Measurements from ENCODE around the gene DICER1.
"Not testable (repeated sequence)": the region's sequence is repeated elsewhere in the genome, so short reads cannot be mapped to it uniquely, and the experiment has no call there.

Gene DICER1, protein sequence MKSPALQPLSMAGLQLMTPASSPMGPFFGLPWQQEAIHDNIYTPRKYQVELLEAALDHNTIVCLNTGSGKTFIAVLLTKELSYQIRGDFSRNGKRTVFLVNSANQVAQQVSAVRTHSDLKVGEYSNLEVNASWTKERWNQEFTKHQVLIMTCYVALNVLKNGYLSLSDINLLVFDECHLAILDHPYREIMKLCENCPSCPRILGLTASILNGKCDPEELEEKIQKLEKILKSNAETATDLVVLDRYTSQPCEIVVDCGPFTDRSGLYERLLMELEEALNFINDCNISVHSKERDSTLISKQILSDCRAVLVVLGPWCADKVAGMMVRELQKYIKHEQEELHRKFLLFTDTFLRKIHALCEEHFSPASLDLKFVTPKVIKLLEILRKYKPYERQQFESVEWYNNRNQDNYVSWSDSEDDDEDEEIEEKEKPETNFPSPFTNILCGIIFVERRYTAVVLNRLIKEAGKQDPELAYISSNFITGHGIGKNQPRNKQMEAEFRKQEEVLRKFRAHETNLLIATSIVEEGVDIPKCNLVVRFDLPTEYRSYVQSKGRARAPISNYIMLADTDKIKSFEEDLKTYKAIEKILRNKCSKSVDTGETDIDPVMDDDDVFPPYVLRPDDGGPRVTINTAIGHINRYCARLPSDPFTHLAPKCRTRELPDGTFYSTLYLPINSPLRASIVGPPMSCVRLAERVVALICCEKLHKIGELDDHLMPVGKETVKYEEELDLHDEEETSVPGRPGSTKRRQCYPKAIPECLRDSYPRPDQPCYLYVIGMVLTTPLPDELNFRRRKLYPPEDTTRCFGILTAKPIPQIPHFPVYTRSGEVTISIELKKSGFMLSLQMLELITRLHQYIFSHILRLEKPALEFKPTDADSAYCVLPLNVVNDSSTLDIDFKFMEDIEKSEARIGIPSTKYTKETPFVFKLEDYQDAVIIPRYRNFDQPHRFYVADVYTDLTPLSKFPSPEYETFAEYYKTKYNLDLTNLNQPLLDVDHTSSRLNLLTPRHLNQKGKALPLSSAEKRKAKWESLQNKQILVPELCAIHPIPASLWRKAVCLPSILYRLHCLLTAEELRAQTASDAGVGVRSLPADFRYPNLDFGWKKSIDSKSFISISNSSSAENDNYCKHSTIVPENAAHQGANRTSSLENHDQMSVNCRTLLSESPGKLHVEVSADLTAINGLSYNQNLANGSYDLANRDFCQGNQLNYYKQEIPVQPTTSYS (N-terminal part only)

DNA sequence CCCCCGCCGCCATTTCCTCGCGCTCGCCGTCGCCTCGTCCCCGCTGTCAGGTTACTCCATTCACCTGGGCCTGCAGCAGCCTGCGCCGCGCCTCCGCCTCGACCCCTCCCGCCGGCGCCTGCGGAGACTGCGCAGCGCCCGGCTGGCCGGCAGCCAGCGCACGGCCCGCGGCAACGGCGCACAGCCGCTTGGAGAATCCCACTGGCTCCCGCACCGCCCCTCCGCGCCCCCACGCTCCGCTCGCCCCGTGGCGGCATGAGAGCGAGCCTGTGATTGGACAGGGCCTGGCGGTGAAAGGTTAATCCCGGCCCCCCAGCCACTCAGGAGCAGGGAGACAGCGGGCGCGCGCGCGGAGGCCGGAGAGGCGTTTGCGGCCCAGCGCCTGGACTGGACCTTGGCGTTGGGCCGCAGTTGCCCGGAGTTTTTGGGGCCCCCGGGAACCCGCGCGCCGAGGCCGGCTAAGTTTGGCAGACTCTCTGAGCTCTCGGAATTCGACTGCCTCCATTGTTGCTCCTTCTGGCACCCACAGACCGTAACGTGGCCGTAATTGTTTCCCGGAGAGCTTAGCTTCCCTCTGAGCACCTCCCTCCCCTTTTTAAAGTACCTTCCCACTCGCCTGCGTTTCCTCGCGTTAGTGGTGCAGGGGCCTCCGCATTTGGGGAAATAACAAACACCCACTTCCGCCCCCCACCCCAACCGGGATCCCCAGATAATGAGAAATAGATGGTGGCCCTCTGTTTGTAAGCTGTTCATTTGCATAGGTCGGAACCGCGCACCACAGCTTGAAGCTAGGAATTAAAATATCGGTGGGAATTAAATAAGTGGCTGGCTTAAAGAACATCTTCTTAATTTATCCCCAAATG, at the start of gene DICER1:
TSS of gene DICER1 (minus strand) at position 203 of the 863 bp plus-strand sequence. CDS start 24,071 bp downstream, outside the sequence.
- no peaks in the 10 kb centered on the region for H3K9me3 ChIP-seq (ENCODE audit: control insufficient read depth in 1 of 2, low read length in 2 of 2)
- H3K4me1 ChIP-seq (ENCODE audit: control insufficient read depth in 1 of 2, insufficient read depth in 2 of 2, low read length in 2 of 2): peaks cover 14 to 31% of the 10 kb centered on the region in 2 donors
- H3K27ac ChIP-seq (ENCODE audit: low read length): peak within 1 kb of the TSS; percentile 95
- no peaks in the 10 kb centered on the region for H3K36me3 ChIP-seq (ENCODE audit: control insufficient read depth in 1 of 2, insufficient read depth in 2 of 2, low read length in 2 of 2)
- H3K4me3 ChIP-seq (ENCODE audit: low read depth in 1 of 2, low read length in 2 of 2): peak within 1 kb of the TSS; percentile 89 to 94
- no peaks in the 10 kb centered on the region for H3K27me3 ChIP-seq (ENCODE audit: low read depth, low read length)

DNA sequence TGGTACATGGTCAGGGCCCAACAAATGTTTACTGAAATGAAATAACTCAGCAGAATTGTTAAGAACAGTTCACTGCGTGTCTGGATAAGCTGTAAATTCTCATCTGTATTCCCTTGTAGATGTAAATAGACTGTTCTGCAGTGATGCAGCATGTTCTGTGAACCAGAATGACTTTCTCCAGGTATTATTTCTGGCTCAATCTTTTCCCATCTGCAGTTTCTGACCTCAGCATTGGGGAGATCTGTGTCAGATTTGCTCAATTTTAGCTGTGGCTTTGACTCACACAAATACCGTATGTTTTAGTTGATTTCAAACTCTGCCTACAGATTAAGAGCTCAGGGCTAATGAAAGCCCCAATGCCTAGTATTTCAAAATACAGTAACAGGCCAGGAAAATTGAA, 49.2 kb upstream of the DICER1 start:
- Histone ChIP-seq H3K4me3 (ENCODE audit: low read depth in 1 of 2, low read length in 2 of 2) (no peak overlapping the region), H3K36me3 (ENCODE audit: control insufficient read depth in 1 of 2, insufficient read depth in 2 of 2, low read length in 2 of 2) (peaks cover 7 to 11% of the 10 kb centered on the region in 2 donors), H3K27me3 (ENCODE audit: low read depth, low read length) (no peaks in the 10 kb centered on the region), H3K9me3 (ENCODE audit: control insufficient read depth in 1 of 2, low read length in 2 of 2) (peaks cover 5 to 8% of the 10 kb centered on the region in 2 donors), H3K4me1 (ENCODE audit: control insufficient read depth in 1 of 2, insufficient read depth in 2 of 2, low read length in 2 of 2) (no peaks in the 10 kb centered on the region), H3K27ac (ENCODE audit: low read length) (no peak overlapping the region)

DNA sequence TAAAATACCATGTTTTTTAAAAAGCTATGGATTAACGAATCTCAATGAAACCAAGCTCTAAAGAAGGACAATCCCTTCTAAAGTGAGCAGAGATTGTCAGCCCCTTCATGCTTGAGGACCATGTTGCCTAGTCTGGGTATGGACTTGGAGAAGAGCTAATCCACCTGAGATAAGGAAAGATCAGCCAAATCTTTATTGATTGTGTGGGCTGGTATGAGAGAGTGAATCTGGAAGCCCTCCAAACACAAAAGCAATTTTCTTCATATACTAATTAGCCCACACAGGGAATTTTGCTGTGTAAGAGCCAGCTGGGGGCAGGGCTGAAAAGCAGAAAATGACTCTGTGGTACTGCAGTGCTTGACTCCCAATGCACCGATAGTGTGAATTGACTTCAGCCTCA, 47.4 kb upstream of the DICER1 start:
- Histone ChIP-seq H3K4me3 (ENCODE audit: low read depth in 1 of 2, low read length in 2 of 2) (no peak overlapping the region), H3K36me3 (ENCODE audit: control insufficient read depth in 1 of 2, insufficient read depth in 2 of 2, low read length in 2 of 2) (peaks cover 7 to 11% of the 10 kb centered on the region in 2 donors), H3K4me1 (ENCODE audit: control insufficient read depth in 1 of 2, insufficient read depth in 2 of 2, low read length in 2 of 2) (no peaks in the 10 kb centered on the region), H3K27ac (ENCODE audit: low read length) (no peak overlapping the region), H3K27me3 (ENCODE audit: low read depth, low read length) (no peaks in the 10 kb centered on the region), H3K9me3 (ENCODE audit: control insufficient read depth in 1 of 2, low read length in 2 of 2) (peaks cover 5 to 8% of the 10 kb centered on the region in 2 donors)

DNA sequence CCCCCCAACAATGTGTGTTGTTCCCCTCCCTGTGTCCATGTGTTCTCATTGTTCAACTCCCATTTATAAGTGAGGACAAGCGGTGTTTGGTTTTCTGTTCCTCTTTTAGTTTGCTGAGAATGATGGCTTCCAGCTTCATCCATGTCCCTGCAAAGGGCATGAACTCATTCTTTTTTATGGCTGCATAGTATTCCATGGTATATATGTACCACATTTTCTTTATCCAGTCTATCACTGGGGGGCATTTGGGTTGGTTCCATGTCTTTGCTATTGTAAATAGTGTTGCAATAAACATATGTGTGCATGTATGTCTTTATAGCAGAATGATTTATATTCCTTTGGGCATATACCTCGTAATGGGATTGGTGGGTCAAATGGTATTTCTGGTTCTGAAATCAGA, 44.4 kb upstream of the DICER1 start:
- H3K27me3 ChIP-seq (ENCODE audit: low read depth, low read length); H3K9me3 ChIP-seq (ENCODE audit: control insufficient read depth in 1 of 2, low read length in 2 of 2); H3K4me3 ChIP-seq (ENCODE audit: low read depth in 1 of 2, low read length in 2 of 2); H3K4me1 ChIP-seq (ENCODE audit: control insufficient read depth in 1 of 2, insufficient read depth in 2 of 2, low read length in 2 of 2); H3K27ac ChIP-seq (ENCODE audit: low read length): not testable (repeated sequence)
- peaks cover 7 to 11% of the 10 kb centered on the region in 2 donors for H3K36me3 ChIP-seq (ENCODE audit: control insufficient read depth in 1 of 2, insufficient read depth in 2 of 2, low read length in 2 of 2)

DNA sequence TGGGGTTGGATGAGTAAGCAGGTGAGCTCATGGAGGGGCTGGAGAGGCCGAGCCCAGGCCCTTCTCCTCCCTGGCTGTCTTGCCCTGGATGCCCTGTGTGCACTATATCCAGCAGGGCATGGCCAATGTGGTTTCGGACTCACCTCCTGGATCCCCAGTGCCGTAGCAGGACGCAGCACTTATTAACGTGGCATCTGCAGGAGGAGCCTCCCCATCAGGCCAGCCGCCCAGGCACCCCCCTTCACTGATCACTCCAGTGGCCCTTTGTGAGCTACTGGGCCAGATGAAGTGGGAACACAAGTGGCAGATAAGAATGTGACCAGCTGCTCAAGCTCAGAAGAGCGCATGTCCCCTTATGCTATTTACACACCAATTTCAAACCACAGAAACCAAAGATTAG, 43.1 kb upstream of the DICER1 start:
- Histone ChIP-seq H3K36me3 (ENCODE audit: control insufficient read depth in 1 of 2, insufficient read depth in 2 of 2, low read length in 2 of 2) (peaks cover 7 to 11% of the 10 kb centered on the region in 2 donors), H3K4me3 (ENCODE audit: low read depth in 1 of 2, low read length in 2 of 2) (no peak overlapping the region), H3K27me3 (ENCODE audit: low read depth, low read length) (no peaks in the 10 kb centered on the region), H3K27ac (ENCODE audit: low read length) (no peak overlapping the region), H3K9me3 (ENCODE audit: control insufficient read depth in 1 of 2, low read length in 2 of 2) (peaks cover 5 to 8% of the 10 kb centered on the region in 2 donors), H3K4me1 (ENCODE audit: control insufficient read depth in 1 of 2, insufficient read depth in 2 of 2, low read length in 2 of 2) (no peaks in the 10 kb centered on the region)

DNA sequence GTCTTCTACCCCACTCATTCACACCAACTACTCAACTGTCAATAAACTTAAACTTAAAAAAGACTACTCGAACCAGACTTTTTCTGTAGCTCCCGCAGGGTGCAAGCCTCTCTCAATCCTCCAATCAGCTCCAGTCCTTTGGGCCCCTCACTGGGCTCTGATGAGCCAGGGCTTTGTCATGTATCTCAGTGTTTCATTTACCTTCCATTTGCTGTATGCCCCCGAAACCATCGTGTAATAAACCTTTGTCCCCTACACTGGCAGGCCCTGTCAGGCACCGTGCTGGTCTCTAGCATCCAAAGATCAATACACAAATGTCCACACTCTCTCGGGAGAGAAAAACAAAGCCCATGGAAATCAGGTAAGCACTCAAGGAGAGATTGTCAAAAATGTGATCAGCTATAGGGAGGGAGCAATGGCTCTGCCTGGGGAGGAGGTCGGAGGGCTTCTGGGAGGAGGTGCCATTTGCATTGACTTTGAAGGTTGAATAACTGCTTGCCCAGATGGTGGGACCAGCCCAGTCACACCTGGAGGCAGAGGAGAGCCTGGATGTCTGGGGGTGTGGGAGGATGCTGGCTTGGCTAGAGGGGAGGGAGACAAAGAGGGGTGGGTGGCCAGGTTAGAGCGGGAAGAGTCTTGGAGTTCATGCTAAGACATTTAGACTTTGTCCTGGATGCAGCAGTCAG, 42.1 kb upstream of the DICER1 start:
- no peaks in the 10 kb centered on the region for H3K27me3 ChIP-seq (ENCODE audit: low read depth, low read length)
- H3K4me3 ChIP-seq (ENCODE audit: low read depth in 1 of 2, low read length in 2 of 2): no peak overlapping the region
- H3K36me3 ChIP-seq (ENCODE audit: control insufficient read depth in 1 of 2, insufficient read depth in 2 of 2, low read length in 2 of 2): peaks cover 7% of the 10 kb centered on the region in 2 donors
- H3K4me1 ChIP-seq (ENCODE audit: control insufficient read depth in 1 of 2, insufficient read depth in 2 of 2, low read length in 2 of 2): no peaks in the 10 kb centered on the region
- no peak overlapping the region for H3K27ac ChIP-seq (ENCODE audit: low read length)
- H3K9me3 ChIP-seq (ENCODE audit: control insufficient read depth in 1 of 2, low read length in 2 of 2): no peaks in the 10 kb centered on the region

DNA sequence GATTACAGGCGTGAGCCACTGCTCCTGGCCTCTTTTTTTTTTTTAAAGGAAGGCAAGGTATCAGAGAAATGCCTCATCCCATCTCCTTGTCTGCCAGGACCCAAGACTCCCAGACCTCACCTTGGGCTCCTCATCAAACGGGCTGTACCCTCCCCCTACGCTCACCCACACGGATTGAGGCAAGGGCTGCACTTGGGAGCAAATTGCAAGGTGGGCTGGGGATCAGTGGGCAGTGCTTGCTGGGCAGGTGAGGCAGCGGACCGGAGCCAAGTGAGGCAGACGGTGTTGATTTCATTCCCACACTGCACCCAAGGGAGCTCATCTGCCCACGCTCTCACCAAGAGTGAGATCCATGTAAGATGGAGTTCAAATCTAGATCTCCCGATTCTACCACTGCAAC, 41.0 kb upstream of the DICER1 start:
- Histone ChIP-seq H3K4me1 (ENCODE audit: control insufficient read depth in 1 of 2, insufficient read depth in 2 of 2, low read length in 2 of 2) (no peaks in the 10 kb centered on the region), H3K27ac (ENCODE audit: low read length) (no peak overlapping the region), H3K9me3 (ENCODE audit: control insufficient read depth in 1 of 2, low read length in 2 of 2) (no peaks in the 10 kb centered on the region), H3K4me3 (ENCODE audit: low read depth in 1 of 2, low read length in 2 of 2) (no peak overlapping the region), H3K36me3 (ENCODE audit: control insufficient read depth in 1 of 2, insufficient read depth in 2 of 2, low read length in 2 of 2) (no peaks in the 10 kb centered on the region), H3K27me3 (ENCODE audit: low read depth, low read length) (no peaks in the 10 kb centered on the region)

DNA sequence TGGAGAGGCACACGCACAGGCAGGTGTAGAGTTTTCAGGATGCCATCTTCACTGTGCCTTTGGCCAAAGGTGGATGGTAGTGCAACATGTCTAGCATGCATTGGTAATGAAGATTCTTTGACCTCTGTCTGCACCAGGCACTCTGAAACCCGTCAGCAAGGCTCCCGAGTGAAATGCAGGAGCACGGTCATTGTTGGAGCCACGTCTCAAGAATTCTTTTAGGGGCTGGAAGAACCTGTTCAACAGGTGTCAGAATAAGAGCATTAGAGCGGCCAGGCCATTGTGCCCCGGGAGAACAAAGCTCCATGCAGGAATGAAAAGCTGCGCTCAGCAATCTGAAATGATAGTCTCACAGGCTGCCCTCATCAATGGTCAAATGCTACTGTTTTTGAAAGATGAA, 40.2 kb upstream of the DICER1 start:
- H3K36me3 ChIP-seq (ENCODE audit: control insufficient read depth in 1 of 2, insufficient read depth in 2 of 2, low read length in 2 of 2): no peaks in the 10 kb centered on the region
- H3K4me3 ChIP-seq (ENCODE audit: low read depth in 1 of 2, low read length in 2 of 2): no peak overlapping the region
- H3K4me1 ChIP-seq (ENCODE audit: control insufficient read depth in 1 of 2, insufficient read depth in 2 of 2, low read length in 2 of 2): no peaks in the 10 kb centered on the region
- no peaks in the 10 kb centered on the region for H3K9me3 ChIP-seq (ENCODE audit: control insufficient read depth in 1 of 2, low read length in 2 of 2)
- H3K27ac ChIP-seq (ENCODE audit: low read length): no peak overlapping the region
- no peaks in the 10 kb centered on the region for H3K27me3 ChIP-seq (ENCODE audit: low read depth, low read length)

DNA sequence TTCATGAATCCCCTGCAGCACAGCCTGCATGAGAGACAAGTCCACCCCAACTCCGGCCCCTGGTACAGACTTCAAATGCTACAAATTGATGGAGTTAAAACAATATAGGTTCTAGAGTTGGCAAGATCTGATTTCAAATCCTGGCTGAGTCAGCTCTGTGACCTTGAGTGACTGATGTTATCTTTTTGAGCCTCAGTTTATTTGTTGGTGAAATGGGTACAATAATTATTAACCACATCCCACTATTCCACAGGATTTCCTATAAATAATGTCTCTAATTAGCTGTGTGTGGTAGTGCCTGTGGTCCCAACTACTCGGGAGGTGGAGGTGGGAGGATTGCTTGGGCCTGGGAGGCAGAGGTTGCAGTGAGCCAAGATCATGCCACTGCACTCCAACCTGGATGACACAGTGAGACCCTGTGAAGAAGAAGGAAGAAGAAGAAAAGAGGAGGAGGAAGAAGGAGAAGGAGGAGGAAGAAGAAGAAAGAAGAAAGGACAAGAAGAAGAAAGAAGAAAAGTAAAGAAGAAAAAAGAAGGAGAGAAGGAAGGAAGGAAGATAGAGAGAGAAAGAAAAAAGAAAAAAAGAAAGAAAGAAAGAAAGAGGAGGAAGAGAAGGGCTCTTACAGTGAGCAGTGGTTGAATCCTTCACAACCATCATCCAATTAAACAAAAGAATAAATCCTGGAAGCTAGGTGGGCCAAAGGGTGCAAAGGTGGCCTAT, 39.7 kb upstream of the DICER1 start:
- Histone ChIP-seq H3K9me3 (ENCODE audit: control insufficient read depth in 1 of 2, low read length in 2 of 2) (no peaks in the 10 kb centered on the region), H3K4me1 (ENCODE audit: control insufficient read depth in 1 of 2, insufficient read depth in 2 of 2, low read length in 2 of 2) (no peaks in the 10 kb centered on the region), H3K27ac (ENCODE audit: low read length) (no peak overlapping the region), H3K27me3 (ENCODE audit: low read depth, low read length) (no peaks in the 10 kb centered on the region), H3K36me3 (ENCODE audit: control insufficient read depth in 1 of 2, insufficient read depth in 2 of 2, low read length in 2 of 2) (no peaks in the 10 kb centered on the region), H3K4me3 (ENCODE audit: low read depth in 1 of 2, low read length in 2 of 2) (no peak overlapping the region)

DNA sequence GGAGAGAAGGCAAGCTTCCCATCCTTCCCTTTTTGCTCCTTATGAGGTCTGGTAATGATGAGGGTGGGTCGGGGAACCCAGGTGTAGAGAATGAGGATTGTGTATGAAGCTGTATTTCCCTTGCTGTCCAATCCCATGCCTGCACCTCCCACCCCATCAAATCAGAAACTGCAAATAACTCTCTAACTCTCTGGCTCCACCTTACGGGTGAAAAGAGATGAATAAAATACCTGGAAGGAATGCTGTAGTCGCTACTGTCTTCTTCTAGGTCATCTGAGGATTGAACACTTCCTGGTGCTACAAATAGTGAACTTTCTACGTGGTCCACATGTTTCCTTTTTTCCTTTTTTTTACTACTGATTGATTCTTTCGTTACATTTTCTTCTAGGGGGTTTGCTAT, 38.9 kb upstream of the DICER1 start:
- no peak overlapping the region for H3K27ac ChIP-seq (ENCODE audit: low read length)
- no peaks in the 10 kb centered on the region for H3K36me3 ChIP-seq (ENCODE audit: control insufficient read depth in 1 of 2, insufficient read depth in 2 of 2, low read length in 2 of 2)
- H3K9me3 ChIP-seq (ENCODE audit: control insufficient read depth in 1 of 2, low read length in 2 of 2): no peaks in the 10 kb centered on the region
- H3K27me3 ChIP-seq (ENCODE audit: low read depth, low read length): no peaks in the 10 kb centered on the region
- no peak overlapping the region for H3K4me3 ChIP-seq (ENCODE audit: low read depth in 1 of 2, low read length in 2 of 2)
- no peaks in the 10 kb centered on the region for H3K4me1 ChIP-seq (ENCODE audit: control insufficient read depth in 1 of 2, insufficient read depth in 2 of 2, low read length in 2 of 2)
